Measurements from ENCODE around the gene SAXO2.
"Not testable (repeated sequence)": the region's sequence is repeated elsewhere in the genome, so short reads cannot be mapped to it uniquely, and the experiment has no call there.

SAXO2 gene

GRCh38 chr15:82263350-82263749 is 732 bp downstream of the SAXO2 start:
- DNase-seq (ENCODE audit: low spot score), result no peak
- Mint-ChIP-seq H3K27me3 (ENCODE audit: low read depth) (peaks cover under 1% of the 10 kb centered on the region), H3K27ac (peak overlapping the region; percentile 33), H3K36me3 (ENCODE audit: low read depth) (peaks cover 5% of the 10 kb centered on the region), H3K4me1 (ENCODE audit: low read depth) (peaks cover 21% of the 10 kb centered on the region), H3K9me3 (no peaks in the 10 kb centered on the region), H3K4me3 (peak overlapping the region; percentile 92)

- H3K27me3 Mint-ChIP-seq (ENCODE audit: low read depth); H3K36me3 Mint-ChIP-seq (ENCODE audit: low read depth); H3K9me3 Mint-ChIP-seq; DNase-seq (ENCODE audit: low spot score); H3K27ac Mint-ChIP-seq; H3K4me3 Mint-ChIP-seq: not testable (repeated sequence)
- peaks cover 11% of the 10 kb centered on the region for H3K4me1 Mint-ChIP-seq (ENCODE audit: low read depth)
Observed at GRCh38 chr15:82267137-82267536, 4.5 kb downstream of the SAXO2 start.

- not testable (repeated sequence) for H3K4me1 Mint-ChIP-seq (ENCODE audit: low read depth); H3K27me3 Mint-ChIP-seq (ENCODE audit: low read depth); DNase-seq (ENCODE audit: low spot score); H3K36me3 Mint-ChIP-seq (ENCODE audit: low read depth); H3K9me3 Mint-ChIP-seq; H3K27ac Mint-ChIP-seq; H3K4me3 Mint-ChIP-seq
Observed at GRCh38 chr15:82268454-82268853, 5.8 kb downstream of the SAXO2 start.

GRCh38 chr15:82272154-82272553 is 9.5 kb downstream of the SAXO2 start:
- no peak for DNase-seq (ENCODE audit: low spot score)
- Mint-ChIP-seq H3K9me3 (peaks cover 7% of the 10 kb centered on the region), H3K27me3 (ENCODE audit: low read depth) (peaks cover 24% of the 10 kb centered on the region), H3K4me3 (no peak overlapping the region), H3K4me1 (ENCODE audit: low read depth) (peaks cover 2% of the 10 kb centered on the region), H3K36me3 (ENCODE audit: low read depth) (peaks cover 2% of the 10 kb centered on the region), H3K27ac (no peak overlapping the region)

GRCh38 chr15:82275410-82275809 is 12.8 kb downstream of the SAXO2 start:
- no peak overlapping the region for H3K27ac Mint-ChIP-seq
- peaks cover 2% of the 10 kb centered on the region for H3K36me3 Mint-ChIP-seq (ENCODE audit: low read depth)
- DNase-seq (ENCODE audit: low spot score), result no peak
- peaks cover 7% of the 10 kb centered on the region for H3K9me3 Mint-ChIP-seq
- no peak overlapping the region for H3K4me3 Mint-ChIP-seq
- no peaks in the 10 kb centered on the region for H3K4me1 Mint-ChIP-seq (ENCODE audit: low read depth)
- H3K27me3 Mint-ChIP-seq (ENCODE audit: low read depth), result peaks cover 42% of the 10 kb centered on the region

GRCh38 chr15:82281276-82281675 is 18.7 kb downstream of the SAXO2 start:
- not testable (repeated sequence) for DNase-seq (ENCODE audit: low spot score); H3K4me1 Mint-ChIP-seq (ENCODE audit: low read depth); H3K27ac Mint-ChIP-seq; H3K9me3 Mint-ChIP-seq; H3K4me3 Mint-ChIP-seq; H3K36me3 Mint-ChIP-seq (ENCODE audit: low read depth)
- peaks cover 41% of the 10 kb centered on the region for H3K27me3 Mint-ChIP-seq (ENCODE audit: low read depth)

- H3K36me3 Mint-ChIP-seq (ENCODE audit: low read depth); H3K4me3 Mint-ChIP-seq; H3K9me3 Mint-ChIP-seq; H3K27ac Mint-ChIP-seq; DNase-seq (ENCODE audit: low spot score): not testable (repeated sequence)
- peaks cover 17% of the 10 kb centered on the region for H3K4me1 Mint-ChIP-seq (ENCODE audit: low read depth)
- peaks cover 42% of the 10 kb centered on the region for H3K27me3 Mint-ChIP-seq (ENCODE audit: low read depth)
Observed at GRCh38 chr15:82282386-82282785, 19.8 kb downstream of the SAXO2 start.

GRCh38 chr15:82284381-82284780 is 21.8 kb downstream of the SAXO2 start:
- not testable (repeated sequence) for H3K4me3 Mint-ChIP-seq; DNase-seq (ENCODE audit: low spot score); H3K27ac Mint-ChIP-seq; H3K36me3 Mint-ChIP-seq (ENCODE audit: low read depth)
- H3K9me3 Mint-ChIP-seq, result peaks cover 11% of the 10 kb centered on the region
- peaks cover 21% of the 10 kb centered on the region for H3K4me1 Mint-ChIP-seq (ENCODE audit: low read depth)
- peaks cover 41% of the 10 kb centered on the region for H3K27me3 Mint-ChIP-seq (ENCODE audit: low read depth)

GRCh38 chr15:82286475-82286874 is 23.9 kb downstream of the SAXO2 start:
- H3K4me1 Mint-ChIP-seq (ENCODE audit: low read depth), result peaks cover 27% of the 10 kb centered on the region
- H3K4me3 Mint-ChIP-seq, result peak overlapping the region; percentile 70
- DNase-seq (ENCODE audit: low spot score), result peak; percentile 21
- not testable (repeated sequence) for H3K36me3 Mint-ChIP-seq (ENCODE audit: low read depth)
- H3K27ac Mint-ChIP-seq, result peak overlapping the region; percentile 46
- peaks cover 11% of the 10 kb centered on the region for H3K9me3 Mint-ChIP-seq
- H3K27me3 Mint-ChIP-seq (ENCODE audit: low read depth), result peaks cover 47% of the 10 kb centered on the region

GRCh38 chr15:82288202-82288601 is 25.6 kb downstream of the SAXO2 start:
- peaks cover 44% of the 10 kb centered on the region for H3K27me3 Mint-ChIP-seq (ENCODE audit: low read depth)
- H3K9me3 Mint-ChIP-seq, result peaks cover 11% of the 10 kb centered on the region
- H3K36me3 Mint-ChIP-seq (ENCODE audit: low read depth); H3K4me3 Mint-ChIP-seq; H3K27ac Mint-ChIP-seq; DNase-seq (ENCODE audit: low spot score): not testable (repeated sequence)
- H3K4me1 Mint-ChIP-seq (ENCODE audit: low read depth), result peaks cover 27% of the 10 kb centered on the region

GRCh38 chr15:82292271-82292670 is 29.7 kb downstream of the SAXO2 start:
- peaks cover 37% of the 10 kb centered on the region for H3K27me3 Mint-ChIP-seq (ENCODE audit: low read depth)
- peaks cover 11% of the 10 kb centered on the region for H3K4me1 Mint-ChIP-seq (ENCODE audit: low read depth)
- peaks cover 11% of the 10 kb centered on the region for H3K9me3 Mint-ChIP-seq
- no peak overlapping the region for H3K4me3 Mint-ChIP-seq
- DNase-seq (ENCODE audit: low spot score), result no peak
- H3K27ac Mint-ChIP-seq, result no peak overlapping the region
- peaks cover 3% of the 10 kb centered on the region for H3K36me3 Mint-ChIP-seq (ENCODE audit: low read depth)

- peaks cover 26% of the 10 kb centered on the region for H3K27me3 Mint-ChIP-seq (ENCODE audit: low read depth)
- peaks cover 2% of the 10 kb centered on the region for H3K9me3 Mint-ChIP-seq
- H3K4me3 Mint-ChIP-seq, result no peak overlapping the region
- peaks cover 14% of the 10 kb centered on the region for H3K4me1 Mint-ChIP-seq (ENCODE audit: low read depth)
- H3K27ac Mint-ChIP-seq, result no peak overlapping the region
- DNase-seq (ENCODE audit: low spot score), result no peak
- H3K36me3 Mint-ChIP-seq (ENCODE audit: low read depth), result no peaks in the 10 kb centered on the region
Observed at GRCh38 chr15:82294061-82294690, 31.6 kb downstream of the SAXO2 start.

- H3K4me3 Mint-ChIP-seq, result no peak overlapping the region
- no peak overlapping the region for H3K27ac Mint-ChIP-seq
- H3K27me3 Mint-ChIP-seq (ENCODE audit: low read depth), result peaks cover 13% of the 10 kb centered on the region
- H3K9me3 Mint-ChIP-seq, result no peaks in the 10 kb centered on the region
- DNase-seq (ENCODE audit: low spot score), result no peak
- H3K36me3 Mint-ChIP-seq (ENCODE audit: low read depth), result no peaks in the 10 kb centered on the region
- H3K4me1 Mint-ChIP-seq (ENCODE audit: low read depth), result peaks cover 8% of the 10 kb centered on the region
Observed at GRCh38 chr15:82297546-82297945, 34.9 kb downstream of the SAXO2 start.

- no peak for DNase-seq (ENCODE audit: low spot score)
- Mint-ChIP-seq H3K4me1 (ENCODE audit: low read depth) (peaks cover 8% of the 10 kb centered on the region), H3K9me3 (no peaks in the 10 kb centered on the region), H3K4me3 (no peak overlapping the region), H3K27me3 (ENCODE audit: low read depth) (peaks cover 11% of the 10 kb centered on the region), H3K27ac (no peak overlapping the region), H3K36me3 (ENCODE audit: low read depth) (no peaks in the 10 kb centered on the region)
Observed at GRCh38 chr15:82298032-82298431, 35.4 kb downstream of the SAXO2 start.

GRCh38 chr15:82298520-82298919 is 35.9 kb downstream of the SAXO2 start:
- no peaks in the 10 kb centered on the region for H3K36me3 Mint-ChIP-seq (ENCODE audit: low read depth)
- H3K4me3 Mint-ChIP-seq, result no peak overlapping the region
- H3K4me1 Mint-ChIP-seq (ENCODE audit: low read depth), result peaks cover 8% of the 10 kb centered on the region
- DNase-seq (ENCODE audit: low spot score), result peak; percentile 24
- no peak overlapping the region for H3K27ac Mint-ChIP-seq
- peaks cover 11% of the 10 kb centered on the region for H3K27me3 Mint-ChIP-seq (ENCODE audit: low read depth)
- H3K9me3 Mint-ChIP-seq, result no peaks in the 10 kb centered on the region
